SK-N-SH (cell line): ENCODE measurements around the gene EXOC1L. TPM values are rescaled to one million over a fixed set of nuclear protein-coding genes. Genes with fewer than 3 reads are reported as not detected.

ENCODE experiments used
- CTCF ChIA-PET: fragments of 300-600, 350-600 bp; formaldehyde crosslinking; extraction: SDS; loops from one replicate; lab custom pipeline; 2021; lab: Yijun Ruan, JAX
- POLR2A ChIA-PET: fragments of 350-600 bp; sonication (Branson Sonifier 250); formaldehyde crosslinking; extraction: SDS; loops from one replicate; lab custom pipeline; 2020; ENCODE audit warnings: antibody characterized with exemption, inconsistent platforms; lab: Yijun Ruan, JAX
- DNase-seq: peaks from one replicate; pipeline ENCODE4 v3.0.0; 2012
- H2AFZ ChIP-seq: fragments of 200-600 bp; sonication (generic); 2 replicates; pipeline ENCODE4 v1.8.1; 2016; ENCODE audit warnings: antibody characterized with exemption, mild to moderate bottlenecking, low read depth
- H3F3A ChIP-seq: fragments of 200-600 bp; sonication (generic); replicated peaks from 2 replicates; pipeline ENCODE3; 2016; ENCODE audit warnings: antibody characterized with exemption, mild to moderate bottlenecking; ENCODE audit not compliant: insufficient read depth
- H3K27ac ChIP-seq, 2 experiments: fragments of 200-500 bp in 1 of 2; fragments of 200-600 bp in 1 of 2; sonication (Bioruptor generic) in 1 of 2; sonication (generic), shearing (Covaris generic) in 1 of 2; 2 replicates each; pipeline versions ENCODE4 v1.5.1 to v1.6.1; 2014 to 2016; ENCODE audit warnings: low read depth in 2 of 2, inconsistent platforms in 1 of 2, low read length in 1 of 2, mild to moderate bottlenecking in 1 of 2, mixed read lengths in 1 of 2
- H3K27me3 ChIP-seq: fragments of 200-600 bp; sonication (generic), shearing (Covaris generic); 2 replicates; pipeline ENCODE4 v1.6.1; 2016; ENCODE audit warnings: mixed run types; ENCODE audit not compliant: insufficient read depth
- H3K36me3 ChIP-seq, 2 experiments: fragments of 200-500 bp in 1 of 2; fragments of 200-600 bp in 1 of 2; sonication (Bioruptor generic) in 1 of 2; sonication (generic) in 1 of 2; replicated peaks in 1 of 2; 2 replicates each; pipeline versions ENCODE3 to v1.5.1; 2014 to 2016; ENCODE audit warnings: low read length in 1 of 2, mild to moderate bottlenecking in 1 of 2; ENCODE audit not compliant: insufficient read depth in 2 of 2, control insufficient read depth in 1 of 2
- H3K4me1 ChIP-seq, 2 experiments: fragments of 200-500 bp in 1 of 2; fragments of 200-600 bp in 1 of 2; sonication (Bioruptor generic) in 1 of 2; sonication (generic), shearing (Covaris generic) in 1 of 2; 2 replicates each; pipeline versions ENCODE4 v1.5.1 to v1.6.1; 2014 to 2016; ENCODE audit warnings: low read depth in 1 of 2, low read length in 1 of 2, mixed run types in 1 of 2; ENCODE audit not compliant: insufficient read depth in 2 of 2, control insufficient read depth in 1 of 2
- H3K4me2 ChIP-seq: fragments of 200-600 bp; sonication (generic), shearing (Covaris generic); 2 replicates; pipeline ENCODE4 v1.6.1; 2017; ENCODE audit warnings: mixed run types
- H3K4me3 ChIP-seq, 2 experiments: fragments of 200-500 bp in 1 of 2; fragments of 200-600 bp in 1 of 2; sonication (Bioruptor generic) in 1 of 2; sonication (generic), shearing (Covaris generic) in 1 of 2; 2 replicates each; pipeline versions ENCODE4 v1.5.1 to v1.8.1; 2014 to 2016; ENCODE audit warnings: low read depth in 2 of 2, inconsistent platforms in 1 of 2, low read length in 1 of 2, mild to moderate bottlenecking in 1 of 2, mixed read lengths in 1 of 2, moderate library complexity in 1 of 2
- H3K79me2 ChIP-seq: fragments of 200-600 bp; sonication (generic); 2 replicates; pipeline ENCODE4 v1.8.1; 2017; ENCODE audit warnings: mild to moderate bottlenecking; ENCODE audit not compliant: insufficient read depth
- H3K9ac ChIP-seq: fragments of 200-600 bp; sonication (generic); 2 replicates; pipeline ENCODE4 v1.6.1; 2017; ENCODE audit warnings: mixed run types
- H3K9me2 ChIP-seq: fragments of 200-600 bp; sonication (generic); 2 replicates; pipeline ENCODE4 v1.6.1; 2017; ENCODE audit warnings: mixed run types
- H3K9me3 ChIP-seq: fragments of 200-600 bp; sonication (generic); 2 replicates; pipeline ENCODE4 v1.6.1; 2017; ENCODE audit warnings: mixed run types, mild to moderate bottlenecking, moderate library complexity
- H4K20me1 ChIP-seq: fragments of 200-600 bp; sonication (generic); 2 replicates; pipeline ENCODE4 v1.6.1; 2017; ENCODE audit warnings: mild to moderate bottlenecking, mixed run types; ENCODE audit not compliant: insufficient read depth
- EP300 ChIP-seq, 2 experiments: IDR thresholded peaks; 2 replicates each; pipeline versions ENCODE4 v1.4.0 to v1.6.1; 2012; ENCODE audit warnings: borderline replicate concordance in 1 of 2, low read depth in 1 of 2, low read length in 1 of 2
- GABPA ChIP-seq: IDR thresholded peaks from 2 replicates; pipeline ENCODE4 v1.4.0; 2012; ENCODE audit warnings: low read depth, mild to moderate bottlenecking
- MEF2A ChIP-seq: IDR thresholded peaks from 2 replicates; pipeline ENCODE4 v1.4.0; 2012; ENCODE audit warnings: low read depth, borderline replicate concordance
- MXI1 ChIP-seq: IDR thresholded peaks from 2 replicates; pipeline ENCODE4 v1.6.1; 2012; ENCODE audit warnings: mild to moderate bottlenecking, low read depth, low read length, improper control_type of control experiment
- NFIC ChIP-seq: IDR thresholded peaks from 2 replicates; pipeline ENCODE4 v1.4.0; 2012; ENCODE audit warnings: borderline replicate concordance
- NRF1 ChIP-seq: IDR thresholded peaks from 2 replicates; pipeline ENCODE4 v1.6.1; 2012; ENCODE audit warnings: low read depth, mild to moderate bottlenecking, low read length
- POLR2AphosphoS5 ChIP-seq: IDR thresholded peaks from 2 replicates; pipeline ENCODE4 v1.6.1; 2012; ENCODE audit warnings: low read depth, low read length
- RAD21 ChIP-seq: IDR thresholded peaks from 2 replicates; pipeline ENCODE4 v1.6.1; 2012; ENCODE audit warnings: mild to moderate bottlenecking, low read length
- RFX5 ChIP-seq: IDR thresholded peaks from 2 replicates; pipeline ENCODE4 v1.6.1; 2012; ENCODE audit warnings: mild to moderate bottlenecking, improper control_type of control experiment, low read length
- RXRA ChIP-seq: IDR thresholded peaks from 2 replicates; pipeline ENCODE4 v1.4.0; 2012; ENCODE audit warnings: low read depth, mild to moderate bottlenecking, borderline replicate concordance
- SIN3A ChIP-seq: IDR thresholded peaks from 2 replicates; pipeline ENCODE4 v1.6.1; 2012; ENCODE audit warnings: low read depth, mild to moderate bottlenecking, low read length, moderate library complexity, borderline replicate concordance
- SMC3 ChIP-seq: IDR thresholded peaks from 2 replicates; pipeline ENCODE4 v1.6.1; 2012; ENCODE audit warnings: low read depth, low read length, improper control_type of control experiment
- TAF1 ChIP-seq: IDR thresholded peaks from 2 replicates; pipeline ENCODE4 v1.6.1; 2012; ENCODE audit warnings: low read depth, mild to moderate bottlenecking, low read length, moderate library complexity, borderline replicate concordance
- TCF12 ChIP-seq: IDR thresholded peaks from 2 replicates; pipeline ENCODE4 v1.4.0; 2012
- ZBTB33 ChIP-seq: IDR thresholded peaks from 2 replicates; pipeline ENCODE4 v1.4.0; 2012; ENCODE audit warnings: low read depth, borderline replicate concordance
- WGBS: methylation state at CpG from one replicate; pipeline ENCODE4 v1.1.6; 2017; ENCODE audit warnings: low lambda C conversion rate; 5-methylcytosine and 5-hydroxymethylcytosine counted together
- polyA plus RNA-seq, 3 experiments: library from polyadenylated mRNA; depleted of rRNA; stranded (reverse); fragments of >200 nt; gene quantifications; 2 replicates each; pipeline ENCODE4 v1.2.3, GENCODE V29; 2012
- TF ChIP-seq, protein P1 (sequence below): IDR thresholded peaks from 2 replicates; pipeline ENCODE4 v1.6.1; 2012; ENCODE audit warnings: mild to moderate bottlenecking, low read depth, low read length, moderate library complexity
- TF ChIP-seq, protein P2 (sequence below): IDR thresholded peaks from 2 replicates; pipeline ENCODE4 v1.4.0; 2012; ENCODE audit warnings: low read depth, borderline replicate concordance
- TF ChIP-seq, protein P3 (sequence below): IDR thresholded peaks from 2 replicates; pipeline ENCODE4; 2012

EXOC1L gene
- polyA plus RNA-seq, 1 of the 3 experiments (the other 2 are of a cell fraction) = not detected

- Histone ChIP-seq H2AFZ (no peak overlapping the region), H3K36me3 (peaks cover 0 to 3% of the 10 kb centered on the region in 2 experiments), H3K4me3 (no peak overlapping the region), H4K20me1 (no peaks in the 10 kb centered on the region), H3K9ac (no peak overlapping the region), H3K4me2 (no peak overlapping the region), H3K27ac (no peak overlapping the region), H3K79me2 (peaks cover 32% of the 10 kb centered on the region), H3K9me3 (no peaks in the 10 kb centered on the region), H3F3A (no peaks in the 10 kb centered on the region), H3K27me3 (no peaks in the 10 kb centered on the region)
- WGBS = 71% methylated on average over 6 of the region's 6 CpGs
- ChIA-PET CTCF (interaction anchor here (1.8 kb wide), 1 partner anchor 14 kb away, joined by 4 read pairs; no protein-coding TSS in a partner anchor), POLR2A (no interaction called here)
- TF ChIP-seq, protein P1, sequence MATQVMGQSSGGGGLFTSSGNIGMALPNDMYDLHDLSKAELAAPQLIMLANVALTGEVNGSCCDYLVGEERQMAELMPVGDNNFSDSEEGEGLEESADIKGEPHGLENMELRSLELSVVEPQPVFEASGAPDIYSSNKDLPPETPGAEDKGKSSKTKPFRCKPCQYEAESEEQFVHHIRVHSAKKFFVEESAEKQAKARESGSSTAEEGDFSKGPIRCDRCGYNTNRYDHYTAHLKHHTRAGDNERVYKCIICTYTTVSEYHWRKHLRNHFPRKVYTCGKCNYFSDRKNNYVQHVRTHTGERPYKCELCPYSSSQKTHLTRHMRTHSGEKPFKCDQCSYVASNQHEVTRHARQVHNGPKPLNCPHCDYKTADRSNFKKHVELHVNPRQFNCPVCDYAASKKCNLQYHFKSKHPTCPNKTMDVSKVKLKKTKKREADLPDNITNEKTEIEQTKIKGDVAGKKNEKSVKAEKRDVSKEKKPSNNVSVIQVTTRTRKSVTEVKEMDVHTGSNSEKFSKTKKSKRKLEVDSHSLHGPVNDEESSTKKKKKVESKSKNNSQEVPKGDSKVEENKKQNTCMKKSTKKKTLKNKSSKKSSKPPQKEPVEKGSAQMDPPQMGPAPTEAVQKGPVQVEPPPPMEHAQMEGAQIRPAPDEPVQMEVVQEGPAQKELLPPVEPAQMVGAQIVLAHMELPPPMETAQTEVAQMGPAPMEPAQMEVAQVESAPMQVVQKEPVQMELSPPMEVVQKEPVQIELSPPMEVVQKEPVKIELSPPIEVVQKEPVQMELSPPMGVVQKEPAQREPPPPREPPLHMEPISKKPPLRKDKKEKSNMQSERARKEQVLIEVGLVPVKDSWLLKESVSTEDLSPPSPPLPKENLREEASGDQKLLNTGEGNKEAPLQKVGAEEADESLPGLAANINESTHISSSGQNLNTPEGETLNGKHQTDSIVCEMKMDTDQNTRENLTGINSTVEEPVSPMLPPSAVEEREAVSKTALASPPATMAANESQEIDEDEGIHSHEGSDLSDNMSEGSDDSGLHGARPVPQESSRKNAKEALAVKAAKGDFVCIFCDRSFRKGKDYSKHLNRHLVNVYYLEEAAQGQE = no peak
- TF ChIP-seq, protein P2, sequence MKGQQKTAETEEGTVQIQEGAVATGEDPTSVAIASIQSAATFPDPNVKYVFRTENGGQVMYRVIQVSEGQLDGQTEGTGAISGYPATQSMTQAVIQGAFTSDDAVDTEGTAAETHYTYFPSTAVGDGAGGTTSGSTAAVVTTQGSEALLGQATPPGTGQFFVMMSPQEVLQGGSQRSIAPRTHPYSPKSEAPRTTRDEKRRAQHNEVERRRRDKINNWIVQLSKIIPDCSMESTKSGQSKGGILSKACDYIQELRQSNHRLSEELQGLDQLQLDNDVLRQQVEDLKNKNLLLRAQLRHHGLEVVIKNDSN = no peak
- TF ChIP-seq TCF12 = no peak
- TF ChIP-seq, protein P3, sequence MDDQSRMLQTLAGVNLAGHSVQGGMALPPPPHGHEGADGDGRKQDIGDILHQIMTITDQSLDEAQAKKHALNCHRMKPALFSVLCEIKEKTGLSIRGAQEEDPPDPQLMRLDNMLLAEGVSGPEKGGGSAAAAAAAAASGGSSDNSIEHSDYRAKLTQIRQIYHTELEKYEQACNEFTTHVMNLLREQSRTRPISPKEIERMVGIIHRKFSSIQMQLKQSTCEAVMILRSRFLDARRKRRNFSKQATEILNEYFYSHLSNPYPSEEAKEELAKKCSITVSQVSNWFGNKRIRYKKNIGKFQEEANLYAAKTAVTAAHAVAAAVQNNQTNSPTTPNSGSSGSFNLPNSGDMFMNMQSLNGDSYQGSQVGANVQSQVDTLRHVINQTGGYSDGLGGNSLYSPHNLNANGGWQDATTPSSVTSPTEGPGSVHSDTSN = no peak
- TF ChIP-seq SMC3 = no peak
- TF ChIP-seq MXI1 = no peak
- TF ChIP-seq POLR2AphosphoS5 = no peak
- TF ChIP-seq RXRA = no peak
- TF ChIP-seq TAF1 = no peak
- TF ChIP-seq RFX5 = no peak
- TF ChIP-seq RAD21 = no peak
- TF ChIP-seq NRF1 = no peak
- TF ChIP-seq ZBTB33 = no peak
- no peak for TF ChIP-seq NFIC
- no peak for TF ChIP-seq EP300 (IDR thresholded peaks at IDR 0.05; ENCODE audit: borderline replicate concordance in 1 of 2, low read depth in 1 of 2, low read length in 1 of 2)
- no peak for TF ChIP-seq MEF2A
- TF ChIP-seq GABPA = no peak
- no peak for TF ChIP-seq SIN3A
- TF ChIP-seq, all 33 proteins: peak for 0
- H3K4me1 ChIP-seq = peaks cover 0 to 7% of the 10 kb centered on the region in 2 experiments; a peak in 2 of 4 replicates
- no peak for DNase-seq
- no peaks in the 10 kb centered on the region for H3K9me2 ChIP-seq
These were observed 32.3 kb downstream of the EXOC1L start for GRCh38 chr4:55851885-55852284.
